Neural cell (in vitro differentiated cells): ENCODE data around the gene SLC16A13. TPM values are rescaled to one million over a fixed set of nuclear protein-coding genes. Genes with fewer than 3 reads are reported as not detected.

Source experiments
- H2AFZ ChIP-seq: fragments of 200-600, 300-800 bp; sonication (generic), shearing (Covaris generic); 2 replicates; pipeline ENCODE4 v1.6.0; 2014; ENCODE audit warnings: low read depth, mild to moderate bottlenecking, antibody characterized with exemption, low read length, moderate library complexity
- H3F3A ChIP-seq: fragments of 200-600 bp; shearing (Covaris generic); 2 replicates; pipeline ENCODE4 v1.6.1; 2016; ENCODE audit warnings: mild to moderate bottlenecking, moderate library complexity, mixed read lengths, antibody characterized with exemption, low read length; ENCODE audit not compliant: insufficient read depth, poor library complexity, severe bottlenecking
- H3K27ac ChIP-seq: fragments of 200-600, 300-800 bp; sonication (generic), shearing (Covaris generic); 2 replicates; pipeline ENCODE4 v1.5.1; 2014; ENCODE audit warnings: mild to moderate bottlenecking, low read length, moderate library complexity
- H3K27me3 ChIP-seq: fragments of 300-800, 200-600 bp; sonication (generic), shearing (Covaris generic); 2 replicates; pipeline ENCODE4 v1.6.0; 2014; ENCODE audit warnings: mild to moderate bottlenecking, low read depth, low read length, moderate library complexity; ENCODE audit not compliant: insufficient read depth
- H3K36me3 ChIP-seq: fragments of 300-800, 200-600 bp; sonication (generic), shearing (Covaris generic); 2 replicates; pipeline ENCODE4 v1.5.1; 2014; ENCODE audit warnings: mild to moderate bottlenecking, antibody characterized with exemption, low read length, moderate library complexity; ENCODE audit not compliant: insufficient read depth
- H3K4me2 ChIP-seq: fragments of 300-800, 200-600 bp; sonication (generic), shearing (Covaris generic); 2 replicates; pipeline ENCODE4 v1.6.0; 2014; ENCODE audit warnings: mild to moderate bottlenecking, low read length
- H3K4me3 ChIP-seq: fragments of 300-800, 200-600 bp; sonication (generic), shearing (Covaris generic); 2 replicates; pipeline ENCODE4 v1.5.1; 2014; ENCODE audit warnings: mild to moderate bottlenecking, low read length, moderate library complexity
- H3K79me2 ChIP-seq: fragments of 200-600 bp; shearing (Covaris generic); replicated peaks from 2 replicates; pipeline ENCODE4 v1.6.0; 2014; ENCODE audit warnings: mild to moderate bottlenecking, low read length, moderate library complexity; ENCODE audit not compliant: insufficient read depth
- H3K9ac ChIP-seq: fragments of 300-800, 200-600 bp; sonication (generic), shearing (Covaris generic); 2 replicates; pipeline ENCODE4 v1.6.1; 2016; ENCODE audit warnings: mild to moderate bottlenecking, low read length, mixed read lengths
- H3K9me2 ChIP-seq: fragments of 200-600 bp; shearing (Covaris generic); 2 replicates; pipeline ENCODE4 v1.6.1; 2016; ENCODE audit warnings: mild to moderate bottlenecking, low read length, mixed read lengths; ENCODE audit not compliant: insufficient read depth
- H3K9me3 ChIP-seq: fragments of 200-600, 300-800 bp; sonication (generic), shearing (Covaris generic); 2 replicates; pipeline ENCODE4 v1.6.1; 2016; ENCODE audit warnings: mild to moderate bottlenecking, mixed run types, low read length, moderate library complexity, mixed read lengths
- H4K20me1 ChIP-seq: fragments of 200-600 bp; shearing (Covaris generic); 2 replicates; pipeline ENCODE4 v1.6.1; 2016; ENCODE audit warnings: mild to moderate bottlenecking, mixed run types; ENCODE audit not compliant: insufficient read depth
- CTCF ChIP-seq: fragments of 450-650 bp; IDR thresholded peaks from 2 replicates; pipeline ENCODE4 v1.5.1; 2014; ENCODE audit warnings: antibody characterized with exemption, mild to moderate bottlenecking, moderate library complexity; ENCODE audit not compliant: poor library complexity, severe bottlenecking
- EP300 ChIP-seq: fragments of 450-650 bp; conservative IDR thresholded peaks from 2 replicates; pipeline ENCODE4 v1.6.1; 2014; ENCODE audit warnings: antibody characterized with exemption, mild to moderate bottlenecking, moderate library complexity; ENCODE audit not compliant: poor library complexity, severe bottlenecking
- EZH2 ChIP-seq: fragments of 200-600, 300-800 bp; shearing (Covaris generic), sonication (generic); IDR thresholded peaks from 2 replicates; pipeline ENCODE4 v1.6.1; 2014; ENCODE audit warnings: antibody characterized with exemption, low read length, borderline replicate concordance, mild to moderate bottlenecking; ENCODE audit not compliant: insufficient read depth, poor library complexity, severe bottlenecking
- MXI1 ChIP-seq: fragments of 450-650 bp; conservative IDR thresholded peaks from 2 replicates; pipeline ENCODE4 v1.6.1; 2014; ENCODE audit warnings: antibody characterized with exemption, mild to moderate bottlenecking; ENCODE audit not compliant: poor library complexity, severe bottlenecking
- POLR2AphosphoS5 ChIP-seq: IDR thresholded peaks from 2 replicates; pipeline ENCODE4 v1.6.1; 2012
- RAD21 ChIP-seq: fragments of 450-650 bp; conservative IDR thresholded peaks from 2 replicates; pipeline ENCODE4 v1.6.1; 2014; ENCODE audit warnings: antibody characterized with exemption, mild to moderate bottlenecking, moderate library complexity
- SMC3 ChIP-seq: fragments of 450-650 bp; conservative IDR thresholded peaks from 2 replicates; pipeline ENCODE4 v1.6.1; 2014; ENCODE audit warnings: antibody characterized with exemption, mild to moderate bottlenecking, moderate library complexity; ENCODE audit not compliant: poor library complexity
- TAF1 ChIP-seq: IDR thresholded peaks from 2 replicates; pipeline ENCODE4 v1.6.1; 2012; ENCODE audit warnings: low read depth
- polyA plus RNA-seq: library from polyadenylated mRNA; depleted of rRNA; stranded (reverse); fragments of >200 nt; gene quantifications from 2 replicates; pipeline ENCODE4 v1.2.3, GENCODE V29; 2014
- TF ChIP-seq, protein P1 (sequence below): IDR thresholded peaks from 2 replicates; pipeline ENCODE4 v1.6.1; 2012; ENCODE audit warnings: borderline replicate concordance

The SLC16A13 gene
- polyA plus RNA-seq, 1 donor from 2014 or later, result not detected

GRCh38 chr17:7002288-7003047, 33.3 kb upstream of the SLC16A13 start:
- Histone ChIP-seq H3K27ac (no peak overlapping the region), H3K9me3 (no peaks in the 10 kb centered on the region), H2AFZ (no peak overlapping the region), H3K4me2 (no peak overlapping the region), H3K9me2 (no peaks in the 10 kb centered on the region), H4K20me1 (no peaks in the 10 kb centered on the region), H3K36me3 (no peaks in the 10 kb centered on the region), H3K79me2 (no peaks in the 10 kb centered on the region), H3K9ac (no peak overlapping the region), H3F3A (no peaks in the 10 kb centered on the region), H3K4me3 (no peak overlapping the region), H3K27me3 (no peaks in the 10 kb centered on the region)
- TF ChIP-seq TAF1, result no peak
- TF ChIP-seq, protein P1, sequence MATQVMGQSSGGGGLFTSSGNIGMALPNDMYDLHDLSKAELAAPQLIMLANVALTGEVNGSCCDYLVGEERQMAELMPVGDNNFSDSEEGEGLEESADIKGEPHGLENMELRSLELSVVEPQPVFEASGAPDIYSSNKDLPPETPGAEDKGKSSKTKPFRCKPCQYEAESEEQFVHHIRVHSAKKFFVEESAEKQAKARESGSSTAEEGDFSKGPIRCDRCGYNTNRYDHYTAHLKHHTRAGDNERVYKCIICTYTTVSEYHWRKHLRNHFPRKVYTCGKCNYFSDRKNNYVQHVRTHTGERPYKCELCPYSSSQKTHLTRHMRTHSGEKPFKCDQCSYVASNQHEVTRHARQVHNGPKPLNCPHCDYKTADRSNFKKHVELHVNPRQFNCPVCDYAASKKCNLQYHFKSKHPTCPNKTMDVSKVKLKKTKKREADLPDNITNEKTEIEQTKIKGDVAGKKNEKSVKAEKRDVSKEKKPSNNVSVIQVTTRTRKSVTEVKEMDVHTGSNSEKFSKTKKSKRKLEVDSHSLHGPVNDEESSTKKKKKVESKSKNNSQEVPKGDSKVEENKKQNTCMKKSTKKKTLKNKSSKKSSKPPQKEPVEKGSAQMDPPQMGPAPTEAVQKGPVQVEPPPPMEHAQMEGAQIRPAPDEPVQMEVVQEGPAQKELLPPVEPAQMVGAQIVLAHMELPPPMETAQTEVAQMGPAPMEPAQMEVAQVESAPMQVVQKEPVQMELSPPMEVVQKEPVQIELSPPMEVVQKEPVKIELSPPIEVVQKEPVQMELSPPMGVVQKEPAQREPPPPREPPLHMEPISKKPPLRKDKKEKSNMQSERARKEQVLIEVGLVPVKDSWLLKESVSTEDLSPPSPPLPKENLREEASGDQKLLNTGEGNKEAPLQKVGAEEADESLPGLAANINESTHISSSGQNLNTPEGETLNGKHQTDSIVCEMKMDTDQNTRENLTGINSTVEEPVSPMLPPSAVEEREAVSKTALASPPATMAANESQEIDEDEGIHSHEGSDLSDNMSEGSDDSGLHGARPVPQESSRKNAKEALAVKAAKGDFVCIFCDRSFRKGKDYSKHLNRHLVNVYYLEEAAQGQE, result no peak
- no peak for TF ChIP-seq POLR2AphosphoS5
- TF ChIP-seq RAD21, result no peak
- no peak for TF ChIP-seq MXI1
- no peak for TF ChIP-seq EZH2
- no peak for TF ChIP-seq SMC3
- TF ChIP-seq EP300, result no peak
- TF ChIP-seq CTCF, result no peak

- Histone ChIP-seq H3K9me2 (no peaks in the 10 kb centered on the region), H3K9me3 (no peaks in the 10 kb centered on the region), H3K4me2 (no peak overlapping the region), H3K27ac (no peak overlapping the region), H3K4me3 (no peak overlapping the region), H3K79me2 (no peaks in the 10 kb centered on the region), H3F3A (no peaks in the 10 kb centered on the region), H3K9ac (no peak overlapping the region), H4K20me1 (no peaks in the 10 kb centered on the region), H3K36me3 (no peaks in the 10 kb centered on the region), H2AFZ (no peak overlapping the region), H3K27me3 (no peaks in the 10 kb centered on the region)
- no peak for TF ChIP-seq CTCF
These were observed 32.1 kb upstream of the SLC16A13 start for GRCh38 chr17:7003745-7004144.
